Activated CD8-positive, alpha-beta memory T cell treated with anti-CD3 and anti-CD28 coated beads for 36 hours (primary cell): ENCODE results near the gene TTC9C. TPM values are rescaled to one million over a fixed set of nuclear protein-coding genes. Genes with fewer than 3 reads are reported as not detected.

Experiments
- CTCF ChIA-PET: fragments of 350-600 bp; sonication (Branson Sonifier 250); formaldehyde crosslinking; loops from one replicate; lab custom pipeline; 2021; ENCODE audit warnings: antibody characterized with exemption; lab: Charles Lee
- POLR2A ChIA-PET: fragments of 350-600 bp; sonication (Branson Sonifier 250); formaldehyde crosslinking; loops from one replicate; lab custom pipeline; 2021; ENCODE audit warnings: antibody characterized with exemption; lab: Charles Lee
- total RNA-seq, 2 experiments: library from RNA; stranded (reverse); gene quantifications; one replicate each; pipeline ENCODE4 v1.2.3, GENCODE V29; 2021

Gene TTC9C
- total RNA-seq, 2 experiments from 2014 or later = 31.6 to 33.2 TPM

GRCh38 chr11:62760867-62761227 is 32.6 kb downstream of the TTC9C start:
- ChIA-PET CTCF (interaction anchor here (2.2 to 4.7 kb wide), 2 partner anchors 10 to 26 kb away, joined by 18 to 27 read pairs; partner anchors contain the start of genes TAF6L and TMEM179B), POLR2A (interaction anchor here (0.6 to 2.3 kb wide), 3 partner anchors 7 to 95 kb away, joined by 4 to 16 read pairs (median 8); partner anchors contain the start of genes TAF6L and ZBTB3)

GRCh38 chr11:62770778-62771143 is 42.5 kb downstream of the TTC9C start:
- CTCF ChIA-PET = interaction anchor here (0.6 to 4.9 kb wide), 8 partner anchors 9 to 111 kb away, joined by 3 to 24 read pairs (median 4); partner anchors contain the start of genes HNRNPUL2, POLR2G, SLC3A2 and TMEM179B
- POLR2A ChIA-PET = interaction anchor here (0.6 to 3.0 kb wide), 7 partner anchors 10 to 103 kb away, joined by 3 to 18 read pairs (median 10); partner anchors contain the start of genes POLR2G and ZBTB3

- ChIA-PET POLR2A (interaction anchor here (0.6 to 3.0 kb wide), 8 partner anchors 10 to 116 kb away, joined by 3 to 18 read pairs (median 8); partner anchors contain the start of genes POLR2G and ZBTB3), CTCF (interaction anchor here (0.6 to 4.9 kb wide), 9 partner anchors 9 to 110 kb away, joined by 3 to 24 read pairs (median 4); partner anchors contain the start of genes HNRNPUL2, POLR2G, SLC3A2 and TMEM179B)
Measured at GRCh38 chr11:62771144-62772021, 43.1 kb downstream of the TTC9C start, which contains the start of gene TAF6L. Gene TAF6L, plus strand, starts transcription at chr11:62771396. Its CDS starts 4,388 bp downstream, at chr11:62775784.

GRCh38 chr11:62774407-62774806 is 46.1 kb downstream of the TTC9C start:
- ChIA-PET POLR2A (interaction anchor here (0.5 kb wide), 1 partner anchor 82 kb away, joined by 3 read pairs; no protein-coding TSS in a partner anchor), CTCF (interaction anchor here (0.6 to 1.8 kb wide), 4 partner anchors 12 to 1452 kb away, joined by 3 to 16 read pairs (median 3); partner anchors contain the start of gene TMEM179B)

GRCh38 chr11:62775646-62776045 is 47.4 kb downstream of the TTC9C start:
- ChIA-PET CTCF (interaction anchor here (1.8 kb wide), 1 partner anchor 11 kb away, joined by 16 read pairs; the partner anchor contains the start of gene TMEM179B), POLR2A (no interaction called here)

GRCh38 chr11:62777389-62777788 is 49.1 kb downstream of the TTC9C start:
- CTCF ChIA-PET = interaction anchor here (1.2 kb wide), 1 partner anchor 9 kb away, joined by 11 read pairs; no protein-coding TSS in a partner anchor
- POLR2A ChIA-PET = interaction anchor here (0.7 kb wide), 1 partner anchor 50 kb away, joined by 6 read pairs; no protein-coding TSS in a partner anchor

GRCh38 chr11:62778441-62778840 is 50.2 kb downstream of the TTC9C start:
- ChIA-PET CTCF (no interaction called here), POLR2A (interaction anchor here (0.6 kb wide), 1 partner anchor 82 kb away, joined by 3 read pairs; no protein-coding TSS in a partner anchor)

- ChIA-PET POLR2A (no interaction called here), CTCF (no interaction called here)
Measured at GRCh38 chr11:62782753-62783152, 54.5 kb downstream of the TTC9C start.

GRCh38 chr11:62786318-62787004 is 58.2 kb downstream of the TTC9C start:
- ChIA-PET POLR2A (interaction anchor here (0.5 to 3.5 kb wide), 18 partner anchors 14 to 231 kb away, joined by 3 to 37 read pairs (median 5); partner anchors contain the start of genes INTS5, NXF1, SLC3A2 and STX5), CTCF (interaction anchor here (0.6 to 4.1 kb wide), 38 partner anchors 9 to 212 kb away, joined by 3 to 46 read pairs (median 4); partner anchors contain the start of genes BSCL2, EEF1G, EML3 and HNRNPUL2)

- ChIA-PET CTCF (interaction anchor here (0.5 to 4.1 kb wide), 40 partner anchors 9 to 754 kb away, joined by 3 to 46 read pairs (median 4); partner anchors contain the start of genes BSCL2, EEF1G, HNRNPUL2 and NXF1), POLR2A (interaction anchor here (0.5 to 3.5 kb wide), 20 partner anchors 13 to 231 kb away, joined by 3 to 37 read pairs (median 5); partner anchors contain the start of genes GANAB, NXF1, SLC3A2 and STX5)
Measured at GRCh38 chr11:62787005-62787759, 58.9 kb downstream of the TTC9C start, which contains the start of gene TMEM179B. Gene TMEM179B, plus strand, starts transcription at chr11:62787402. Its CDS starts 30 bp downstream, at chr11:62787432.

Other genes starting within 250 kb of the TTC9C start
- 10 to 100 TPM; 70.7 to 75.1 TPM for gene AHNAK, start 181.7 kb upstream of the TTC9C start, total RNA-seq
- gene EEF1G, start 154.6 kb upstream of the TTC9C start, total RNA-seq = 1,000 to 10,000 TPM; 1,860 to 1,862 TPM
- 10 to 100 TPM; 30.9 to 33.0 TPM for gene TUT1, start 137.0 kb upstream of the TTC9C start, total RNA-seq
- 100 to 1,000 TPM; 214 to 216 TPM for gene MTA2, start 126.6 kb upstream of the TTC9C start, total RNA-seq
- gene EML3, start 115.7 kb upstream of the TTC9C start, total RNA-seq = 100 to 1,000 TPM; 126 to 131 TPM
- gene ROM1, start 115.2 kb upstream of the TTC9C start, total RNA-seq = 1 to 10 TPM; 3.0 to 3.2 TPM
- 10 to 100 TPM; 72.5 to 77.8 TPM for gene B3GAT3, start 106.5 kb upstream of the TTC9C start, total RNA-seq
- gene GANAB, start 81.9 kb upstream of the TTC9C start, total RNA-seq = 100 to 1,000 TPM; 214 to 215 TPM
- 10 to 100 TPM; 43.9 to 44.5 TPM for gene INTS5, start 75.2 kb upstream of the TTC9C start, total RNA-seq
- 100 to 1,000 TPM; 160 to 172 TPM for gene C11orf98, start 63.3 kb upstream of the TTC9C start, total RNA-seq
- gene CSKMT, start 63.2 kb upstream of the TTC9C start, total RNA-seq = 10 to 100 TPM; 46.9 to 51.0 TPM
- gene UQCC3, start 56.8 kb upstream of the TTC9C start, total RNA-seq = 1 to 10 TPM; 5.3 to 6.0 TPM
- 10 to 100 TPM; 21.3 to 24.6 TPM for gene LBHD1, start 56.2 kb upstream of the TTC9C start, total RNA-seq
- 100 to 1,000 TPM; 129 TPM for gene UBXN1, start 49.4 kb upstream of the TTC9C start, total RNA-seq
- under 1 TPM; 0.10 to 0.13 TPM for gene LRRN4CL, start 39.0 kb upstream of the TTC9C start, total RNA-seq
- 10 to 100 TPM; 32.9 to 39.1 TPM for gene BSCL2, start 21.1 kb upstream of the TTC9C start, total RNA-seq
- gene GNG3, start 20.8 kb upstream of the TTC9C start, total RNA-seq = not detected
- gene HNRNPUL2, start 1.0 kb upstream of the TTC9C start, total RNA-seq = 10 to 100 TPM; 56.2 to 61.9 TPM
- gene ZBTB3, start 25.7 kb downstream of the TTC9C start, total RNA-seq = 1 to 10 TPM; 9.3 to 9.8 TPM
- gene POLR2G, start 33.1 kb downstream of the TTC9C start, total RNA-seq = 100 to 1,000 TPM; 137 to 146 TPM
- 10 to 100 TPM; 17.5 to 18.6 TPM for gene TAF6L, start 42.9 kb downstream of the TTC9C start, total RNA-seq
- gene TMEM179B, start 58.9 kb downstream of the TTC9C start, total RNA-seq = 10 to 100 TPM; 36.1 to 42.7 TPM
- gene TMEM223, start 63.5 kb downstream of the TTC9C start, total RNA-seq = 10 to 100 TPM; 12.4 to 13.1 TPM
- 10 to 100 TPM; 93.1 to 95.4 TPM for gene NXF1, start 77.0 kb downstream of the TTC9C start, total RNA-seq
- gene STX5, start 103.6 kb downstream of the TTC9C start, total RNA-seq = 10 to 100 TPM; 24.9 to 27.0 TPM
- 1 to 10 TPM in 1 of 2 experiments, not detected in 1; 1.4 TPM for gene TEX54, start 104.4 kb downstream of the TTC9C start, total RNA-seq
- gene WDR74, start 111.1 kb downstream of the TTC9C start, total RNA-seq = 100 to 1,000 TPM; 122 to 124 TPM
- 100 to 1,000 TPM; 443 to 455 TPM for gene SLC3A2, start 152.4 kb downstream of the TTC9C start, total RNA-seq
- not detected for gene CHRM1, start 192.9 kb downstream of the TTC9C start, total RNA-seq